HEK293 (cell line): ENCODE results near the gene SECTM1.
A peak's percentile ranks its signal among the peaks of the same experiment; 100 is the strongest.

ENCODE experiments used
- GLIS1 ChIP-seq: fragments of 450-650 bp; formaldehyde crosslinking; IDR thresholded peaks from 2 replicates; pipeline ENCODE4 v1.5.1; 2016; ENCODE audit warnings: missing biosample characterization, missing genetic modification characterization
- GLIS2 ChIP-seq: fragments of 450-650 bp; formaldehyde crosslinking; IDR thresholded peaks from 2 replicates; pipeline ENCODE4 v1.5.1; 2016; ENCODE audit warnings: missing biosample characterization, missing genetic modification characterization
- KLF16 ChIP-seq: fragments of 450-650 bp; formaldehyde crosslinking; IDR thresholded peaks from 2 replicates; pipeline ENCODE4 v1.5.1; 2017; ENCODE audit warnings: missing biosample characterization, missing genetic modification characterization
- KLF17 ChIP-seq: fragments of 450-650 bp; formaldehyde crosslinking; IDR thresholded peaks from 2 replicates; pipeline ENCODE4 v1.5.1; 2016; ENCODE audit warnings: missing biosample characterization, missing genetic modification characterization
- PRDM2 ChIP-seq: fragments of 450-650 bp; formaldehyde crosslinking; IDR thresholded peaks from 2 replicates; pipeline ENCODE4 v1.5.1; 2016; ENCODE audit warnings: missing biosample characterization, missing genetic modification characterization, borderline replicate concordance
- SETDB1 ChIP-seq: IDR thresholded peaks from one replicate; pipeline ENCODE4 v1.6.1; 2017; ENCODE audit warnings: mild to moderate bottlenecking, low read length, moderate library complexity, mixed read lengths; ENCODE audit not compliant: insufficient read length
- YY1 ChIP-seq: fragments of 450-650 bp; formaldehyde crosslinking; IDR thresholded peaks from 2 replicates; pipeline ENCODE4 v1.5.1; 2018; ENCODE audit warnings: missing biosample characterization, missing genetic modification characterization
- ZBTB8A ChIP-seq: fragments of 450-650 bp; formaldehyde crosslinking; IDR thresholded peaks from 2 replicates; pipeline ENCODE4 v1.5.1; 2016; ENCODE audit warnings: missing biosample characterization, missing genetic modification characterization
- ZFP41 ChIP-seq: fragments of 450-650 bp; formaldehyde crosslinking; IDR thresholded peaks from 2 replicates; pipeline ENCODE4 v1.5.1; 2016; ENCODE audit warnings: missing biosample characterization, missing genetic modification characterization, borderline replicate concordance
- ZNF121 ChIP-seq: fragments of 450-650 bp; formaldehyde crosslinking; IDR thresholded peaks from 2 replicates; pipeline ENCODE4 v1.5.1; 2016; ENCODE audit warnings: missing biosample characterization, missing genetic modification characterization
- ZNF23 ChIP-seq: fragments of 450-650 bp; formaldehyde crosslinking; IDR thresholded peaks from 2 replicates; pipeline ENCODE4 v1.5.1; 2016; ENCODE audit warnings: missing biosample characterization, missing genetic modification characterization, borderline replicate concordance
- ZNF26 ChIP-seq: fragments of 450-650 bp; formaldehyde crosslinking; IDR thresholded peaks from 2 replicates; pipeline ENCODE4 v1.5.1; 2016; ENCODE audit warnings: missing biosample characterization, missing genetic modification characterization
- ZNF274 ChIP-seq, 2 experiments: fragments of 200-500 bp in 1 of 2; fragments of 450-650 bp in 1 of 2; sonication (Bioruptor generic) in 1 of 2; formaldehyde crosslinking in 1 of 2; IDR thresholded peaks; 2 replicates each; pipeline versions ENCODE4 v1.5.1 to v1.6.1; 2014 to 2016; ENCODE audit warnings: borderline replicate concordance in 1 of 2, inconsistent platforms in 1 of 2, low read length in 1 of 2, missing biosample characterization in 1 of 2, missing genetic modification characterization in 1 of 2
- ZNF350 ChIP-seq: fragments of 450-650 bp; formaldehyde crosslinking; IDR thresholded peaks from 2 replicates; pipeline ENCODE4 v1.5.0; 2017; ENCODE audit warnings: missing biosample characterization, mild to moderate bottlenecking, missing genetic modification characterization
- ZNF366 ChIP-seq: fragments of 450-650 bp; formaldehyde crosslinking; conservative IDR thresholded peaks from 2 replicates; pipeline ENCODE4 v1.5.1; 2016; ENCODE audit warnings: missing biosample characterization, missing genetic modification characterization
- ZNF404 ChIP-seq: fragments of 450-650 bp; formaldehyde crosslinking; IDR thresholded peaks from 2 replicates; pipeline ENCODE4 v1.5.1; 2017; ENCODE audit warnings: missing biosample characterization, missing genetic modification characterization
- ZNF510 ChIP-seq: fragments of 450-650 bp; formaldehyde crosslinking; IDR thresholded peaks from 2 replicates; pipeline ENCODE4 v1.5.1; 2018; ENCODE audit warnings: mild to moderate bottlenecking, missing genetic modification characterization, missing biosample characterization; ENCODE audit not compliant: insufficient replicate concordance
- ZNF548 ChIP-seq: fragments of 450-650 bp; formaldehyde crosslinking; IDR thresholded peaks from 2 replicates; pipeline ENCODE4 v1.5.1; 2016; ENCODE audit warnings: missing biosample characterization, missing genetic modification characterization
- ZNF580 ChIP-seq: fragments of 450-650 bp; formaldehyde crosslinking; IDR thresholded peaks from 2 replicates; pipeline ENCODE4 v1.5.1; 2016; ENCODE audit warnings: missing biosample characterization, missing genetic modification characterization
- ZNF660 ChIP-seq: fragments of 450-650 bp; IDR thresholded peaks from 2 replicates; pipeline ENCODE4 v1.5.1; 2018; ENCODE audit warnings: missing biosample characterization, mild to moderate bottlenecking, missing genetic modification characterization
- ZNF664 ChIP-seq: fragments of 450-650 bp; formaldehyde crosslinking; IDR thresholded peaks from 2 replicates; pipeline ENCODE4 v1.5.1; 2016; ENCODE audit warnings: missing biosample characterization, missing genetic modification characterization
- ZNF701 ChIP-seq: fragments of 450-650 bp; formaldehyde crosslinking; IDR thresholded peaks from 2 replicates; pipeline ENCODE4 v1.5.1; 2016; ENCODE audit warnings: missing biosample characterization, missing genetic modification characterization
- ZNF747 ChIP-seq: fragments of 450-650 bp; formaldehyde crosslinking; IDR thresholded peaks from 2 replicates; pipeline ENCODE4 v1.5.1; 2016; ENCODE audit warnings: missing biosample characterization, missing genetic modification characterization
- ZNF837 ChIP-seq: fragments of 450-650 bp; formaldehyde crosslinking; IDR thresholded peaks from 2 replicates; pipeline ENCODE4 v1.5.1; 2016; ENCODE audit warnings: missing biosample characterization, missing genetic modification characterization
- TF ChIP-seq, protein P1 (sequence below): fragments of 450-650 bp; formaldehyde crosslinking; IDR thresholded peaks from 2 replicates; pipeline ENCODE4 v1.5.1; 2016; ENCODE audit warnings: missing biosample characterization, missing genetic modification characterization
- TF ChIP-seq, protein P2 (sequence below): fragments of 450-650 bp; IDR thresholded peaks from 2 replicates; pipeline ENCODE4 v1.5.1; 2018; ENCODE audit warnings: missing biosample characterization, missing genetic modification characterization

SECTM1 gene

GRCh38 chr17:82358465-82359350, 25.1 kb upstream of the SECTM1 start, which contains the start of gene TEX19 (continued):
- TF ChIP-seq ZBTB8A (tag by site-specific recombination): peak; percentile 94
- TF ChIP-seq PRDM2: no peak
- no peak for TF ChIP-seq ZNF121
- peak; percentile 58 for TF ChIP-seq ZNF366 (tag by site-specific recombination)
- TF ChIP-seq ZNF837 (tag by site-specific recombination): no peak
- no peak for TF ChIP-seq ZNF350 (tag by site-specific recombination)
- no peak for TF ChIP-seq ZNF510 (tag by site-specific recombination)
- no peak for TF ChIP-seq ZNF660 (tag by site-specific recombination)
- no peak for TF ChIP-seq ZNF274 (IDR thresholded peaks at IDR 0.05; ENCODE audit: low read length)
- no peak for TF ChIP-seq ZNF274 (tag by site-specific recombination; IDR thresholded peaks at IDR 0.05; ENCODE audit: borderline replicate concordance)
- no peak for TF ChIP-seq ZNF26 (tag by site-specific recombination)
- no peak for TF ChIP-seq ZNF580
- no peak for TF ChIP-seq ZNF404
- no peak for TF ChIP-seq ZNF701
- TF ChIP-seq ZNF548 (tag by site-specific recombination): no peak
- peak; percentile 84 for TF ChIP-seq SETDB1
- no peak for TF ChIP-seq GLIS1 (tag by site-specific recombination)
- 0 out of 2 replicates have a peak, but pooled peaks have one; percentile 35 for TF ChIP-seq KLF17 (tag by site-specific recombination)
- TF ChIP-seq ZFP41: no peak
- TF ChIP-seq ZNF23 (tag by site-specific recombination): no peak
- no peak for TF ChIP-seq YY1 (tag by site-specific recombination)
- no peak for TF ChIP-seq KLF16 (tag by site-specific recombination)
- TF ChIP-seq, protein P1, sequence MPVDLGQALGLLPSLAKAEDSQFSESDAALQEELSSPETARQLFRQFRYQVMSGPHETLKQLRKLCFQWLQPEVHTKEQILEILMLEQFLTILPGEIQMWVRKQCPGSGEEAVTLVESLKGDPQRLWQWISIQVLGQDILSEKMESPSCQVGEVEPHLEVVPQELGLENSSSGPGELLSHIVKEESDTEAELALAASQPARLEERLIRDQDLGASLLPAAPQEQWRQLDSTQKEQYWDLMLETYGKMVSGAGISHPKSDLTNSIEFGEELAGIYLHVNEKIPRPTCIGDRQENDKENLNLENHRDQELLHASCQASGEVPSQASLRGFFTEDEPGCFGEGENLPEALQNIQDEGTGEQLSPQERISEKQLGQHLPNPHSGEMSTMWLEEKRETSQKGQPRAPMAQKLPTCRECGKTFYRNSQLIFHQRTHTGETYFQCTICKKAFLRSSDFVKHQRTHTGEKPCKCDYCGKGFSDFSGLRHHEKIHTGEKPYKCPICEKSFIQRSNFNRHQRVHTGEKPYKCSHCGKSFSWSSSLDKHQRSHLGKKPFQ (tag by site-specific recombination): no peak
- TF ChIP-seq ZNF747 (tag by site-specific recombination): no peak
- TF ChIP-seq ZNF664 (tag by site-specific recombination): no peak
- TF ChIP-seq, protein P2, sequence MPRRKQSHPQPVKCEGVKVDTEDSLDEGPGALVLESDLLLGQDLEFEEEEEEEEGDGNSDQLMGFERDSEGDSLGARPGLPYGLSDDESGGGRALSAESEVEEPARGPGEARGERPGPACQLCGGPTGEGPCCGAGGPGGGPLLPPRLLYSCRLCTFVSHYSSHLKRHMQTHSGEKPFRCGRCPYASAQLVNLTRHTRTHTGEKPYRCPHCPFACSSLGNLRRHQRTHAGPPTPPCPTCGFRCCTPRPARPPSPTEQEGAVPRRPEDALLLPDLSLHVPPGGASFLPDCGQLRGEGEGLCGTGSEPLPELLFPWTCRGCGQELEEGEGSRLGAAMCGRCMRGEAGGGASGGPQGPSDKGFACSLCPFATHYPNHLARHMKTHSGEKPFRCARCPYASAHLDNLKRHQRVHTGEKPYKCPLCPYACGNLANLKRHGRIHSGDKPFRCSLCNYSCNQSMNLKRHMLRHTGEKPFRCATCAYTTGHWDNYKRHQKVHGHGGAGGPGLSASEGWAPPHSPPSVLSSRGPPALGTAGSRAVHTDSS (tag by site-specific recombination): no peak
- TF ChIP-seq GLIS2 (tag by site-specific recombination): 0 out of 2 replicates have a peak, but pooled peaks have one; percentile 40
